ENCODE results near the gene CXCL3. TPM values are rescaled to one million over a fixed set of nuclear protein-coding genes. Genes with fewer than 3 reads are reported as not detected.

CXCL3 gene
- total and polyA plus RNA-seq, 2 experiments from 2014 or later: 3.6 to 19.5 TPM

DNA sequence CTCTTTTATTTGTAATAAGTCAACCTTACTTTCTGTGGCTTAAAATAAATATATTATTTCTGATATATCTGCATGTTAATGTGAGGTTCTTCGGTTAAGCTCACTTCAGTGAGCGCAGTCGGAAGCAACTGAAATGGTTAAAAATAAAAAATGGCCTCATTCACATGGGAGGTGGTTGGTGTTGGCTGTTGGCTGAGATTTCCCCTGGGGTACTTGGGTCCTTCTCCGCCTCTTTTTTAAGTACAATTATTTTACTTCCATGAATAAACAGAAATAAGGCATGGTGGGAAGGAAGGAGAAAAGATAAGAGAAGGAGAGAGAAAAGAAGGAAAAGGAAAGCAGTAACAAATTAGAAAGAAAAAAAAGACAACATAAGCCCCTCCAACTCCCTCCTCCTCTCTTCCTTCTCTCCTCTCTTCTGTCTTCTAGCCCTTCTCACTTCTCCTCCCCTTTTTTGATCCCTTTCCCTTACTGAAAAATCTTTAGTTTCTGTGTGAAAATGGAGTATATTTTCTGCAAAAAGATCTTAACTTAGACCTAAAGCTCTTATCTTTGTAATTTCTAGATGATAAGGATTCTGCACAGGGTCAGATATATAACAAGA, 19.7 kb upstream of the CXCL3 start:
- H3K27me3 Mint-ChIP-seq (ENCODE audit: insufficient read depth, low read depth, poor library complexity): no peaks in the 10 kb centered on the region
- DNase-seq (ENCODE audit: low spot score) (no peak), ATAC-seq (no peak)
- H3K4me1 Mint-ChIP-seq: peaks cover 24% of the 10 kb centered on the region
- peaks cover 3% of the 10 kb centered on the region; the same call in 1 of the 3 replicates for H3K9me3 Mint-ChIP-seq
- H3K4me3 Mint-ChIP-seq: no peak overlapping the region
- Histone ChIP-seq H4K20me1 (replicated peaks; ENCODE audit: insufficient read depth) (no peaks in the 10 kb centered on the region), H3K27ac (ENCODE audit: low read depth) (no peak overlapping the region), H2AFZ (no peak overlapping the region), H3K4me2 (no peak overlapping the region), H3K4me1 (ENCODE audit: insufficient read depth) (peaks cover 16% of the 10 kb centered on the region), H3K9me2 (ENCODE audit: insufficient read depth) (0 out of 2 replicates have a peak, but pooled peaks cover 3% of the 10 kb centered on the region), H3K36me3 (ENCODE audit: insufficient read depth) (no peaks in the 10 kb centered on the region), H3F3A (replicated peaks; ENCODE audit: low read depth) (no peaks in the 10 kb centered on the region), H3K27me3 (ENCODE audit: insufficient read depth) (no peaks in the 10 kb centered on the region), H3K4me3 (no peak overlapping the region), H3K79me2 (replicated peaks; ENCODE audit: insufficient read depth) (no peaks in the 10 kb centered on the region)
- H3K27ac Mint-ChIP-seq: peak overlapping the region; percentile 50; the same call in 1 of the 2 replicates
- TF ChIP-seq, protein P1, sequence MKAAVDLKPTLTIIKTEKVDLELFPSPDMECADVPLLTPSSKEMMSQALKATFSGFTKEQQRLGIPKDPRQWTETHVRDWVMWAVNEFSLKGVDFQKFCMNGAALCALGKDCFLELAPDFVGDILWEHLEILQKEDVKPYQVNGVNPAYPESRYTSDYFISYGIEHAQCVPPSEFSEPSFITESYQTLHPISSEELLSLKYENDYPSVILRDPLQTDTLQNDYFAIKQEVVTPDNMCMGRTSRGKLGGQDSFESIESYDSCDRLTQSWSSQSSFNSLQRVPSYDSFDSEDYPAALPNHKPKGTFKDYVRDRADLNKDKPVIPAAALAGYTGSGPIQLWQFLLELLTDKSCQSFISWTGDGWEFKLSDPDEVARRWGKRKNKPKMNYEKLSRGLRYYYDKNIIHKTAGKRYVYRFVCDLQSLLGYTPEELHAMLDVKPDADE (IDR thresholded peaks at IDR 0.05): no peak
- TF ChIP-seq POLR2AphosphoS5 (IDR thresholded peaks at IDR 0.05; ENCODE audit: low read depth) (no peak), EZH2phosphoT487 (IDR thresholded peaks at IDR 0.05; ENCODE audit: unreplicated experiment) (no peak), ZNF331 (CRISPR knock-in tag; IDR thresholded peaks at IDR 0.05; ENCODE audit: low read depth) (no peak), JUNB (IDR thresholded peaks at IDR 0.05; ENCODE audit: unreplicated experiment) (no peak), EZH2 (IDR thresholded peaks at IDR 0.05; ENCODE audit: low read depth, unreplicated experiment) (no peak), CREB1 (CRISPR knock-in tag; IDR thresholded peaks at IDR 0.05; ENCODE audit: low read depth) (no peak), NANOG (IDR thresholded peaks at IDR 0.05; ENCODE audit: borderline replicate concordance) (no peak), ZNF114 (CRISPR knock-in tag; IDR thresholded peaks at IDR 0.05) (no peak), STAT1 (IDR thresholded peaks at IDR 0.05; ENCODE audit: unreplicated experiment) (no peak)
- TF ChIP-seq, protein P2, sequence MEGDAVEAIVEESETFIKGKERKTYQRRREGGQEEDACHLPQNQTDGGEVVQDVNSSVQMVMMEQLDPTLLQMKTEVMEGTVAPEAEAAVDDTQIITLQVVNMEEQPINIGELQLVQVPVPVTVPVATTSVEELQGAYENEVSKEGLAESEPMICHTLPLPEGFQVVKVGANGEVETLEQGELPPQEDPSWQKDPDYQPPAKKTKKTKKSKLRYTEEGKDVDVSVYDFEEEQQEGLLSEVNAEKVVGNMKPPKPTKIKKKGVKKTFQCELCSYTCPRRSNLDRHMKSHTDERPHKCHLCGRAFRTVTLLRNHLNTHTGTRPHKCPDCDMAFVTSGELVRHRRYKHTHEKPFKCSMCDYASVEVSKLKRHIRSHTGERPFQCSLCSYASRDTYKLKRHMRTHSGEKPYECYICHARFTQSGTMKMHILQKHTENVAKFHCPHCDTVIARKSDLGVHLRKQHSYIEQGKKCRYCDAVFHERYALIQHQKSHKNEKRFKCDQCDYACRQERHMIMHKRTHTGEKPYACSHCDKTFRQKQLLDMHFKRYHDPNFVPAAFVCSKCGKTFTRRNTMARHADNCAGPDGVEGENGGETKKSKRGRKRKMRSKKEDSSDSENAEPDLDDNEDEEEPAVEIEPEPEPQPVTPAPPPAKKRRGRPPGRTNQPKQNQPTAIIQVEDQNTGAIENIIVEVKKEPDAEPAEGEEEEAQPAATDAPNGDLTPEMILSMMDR (conservative IDR thresholded peaks at IDR 0.05; ENCODE audit: low read depth in 2 of 2): no peak
- TF ChIP-seq, protein P3, sequence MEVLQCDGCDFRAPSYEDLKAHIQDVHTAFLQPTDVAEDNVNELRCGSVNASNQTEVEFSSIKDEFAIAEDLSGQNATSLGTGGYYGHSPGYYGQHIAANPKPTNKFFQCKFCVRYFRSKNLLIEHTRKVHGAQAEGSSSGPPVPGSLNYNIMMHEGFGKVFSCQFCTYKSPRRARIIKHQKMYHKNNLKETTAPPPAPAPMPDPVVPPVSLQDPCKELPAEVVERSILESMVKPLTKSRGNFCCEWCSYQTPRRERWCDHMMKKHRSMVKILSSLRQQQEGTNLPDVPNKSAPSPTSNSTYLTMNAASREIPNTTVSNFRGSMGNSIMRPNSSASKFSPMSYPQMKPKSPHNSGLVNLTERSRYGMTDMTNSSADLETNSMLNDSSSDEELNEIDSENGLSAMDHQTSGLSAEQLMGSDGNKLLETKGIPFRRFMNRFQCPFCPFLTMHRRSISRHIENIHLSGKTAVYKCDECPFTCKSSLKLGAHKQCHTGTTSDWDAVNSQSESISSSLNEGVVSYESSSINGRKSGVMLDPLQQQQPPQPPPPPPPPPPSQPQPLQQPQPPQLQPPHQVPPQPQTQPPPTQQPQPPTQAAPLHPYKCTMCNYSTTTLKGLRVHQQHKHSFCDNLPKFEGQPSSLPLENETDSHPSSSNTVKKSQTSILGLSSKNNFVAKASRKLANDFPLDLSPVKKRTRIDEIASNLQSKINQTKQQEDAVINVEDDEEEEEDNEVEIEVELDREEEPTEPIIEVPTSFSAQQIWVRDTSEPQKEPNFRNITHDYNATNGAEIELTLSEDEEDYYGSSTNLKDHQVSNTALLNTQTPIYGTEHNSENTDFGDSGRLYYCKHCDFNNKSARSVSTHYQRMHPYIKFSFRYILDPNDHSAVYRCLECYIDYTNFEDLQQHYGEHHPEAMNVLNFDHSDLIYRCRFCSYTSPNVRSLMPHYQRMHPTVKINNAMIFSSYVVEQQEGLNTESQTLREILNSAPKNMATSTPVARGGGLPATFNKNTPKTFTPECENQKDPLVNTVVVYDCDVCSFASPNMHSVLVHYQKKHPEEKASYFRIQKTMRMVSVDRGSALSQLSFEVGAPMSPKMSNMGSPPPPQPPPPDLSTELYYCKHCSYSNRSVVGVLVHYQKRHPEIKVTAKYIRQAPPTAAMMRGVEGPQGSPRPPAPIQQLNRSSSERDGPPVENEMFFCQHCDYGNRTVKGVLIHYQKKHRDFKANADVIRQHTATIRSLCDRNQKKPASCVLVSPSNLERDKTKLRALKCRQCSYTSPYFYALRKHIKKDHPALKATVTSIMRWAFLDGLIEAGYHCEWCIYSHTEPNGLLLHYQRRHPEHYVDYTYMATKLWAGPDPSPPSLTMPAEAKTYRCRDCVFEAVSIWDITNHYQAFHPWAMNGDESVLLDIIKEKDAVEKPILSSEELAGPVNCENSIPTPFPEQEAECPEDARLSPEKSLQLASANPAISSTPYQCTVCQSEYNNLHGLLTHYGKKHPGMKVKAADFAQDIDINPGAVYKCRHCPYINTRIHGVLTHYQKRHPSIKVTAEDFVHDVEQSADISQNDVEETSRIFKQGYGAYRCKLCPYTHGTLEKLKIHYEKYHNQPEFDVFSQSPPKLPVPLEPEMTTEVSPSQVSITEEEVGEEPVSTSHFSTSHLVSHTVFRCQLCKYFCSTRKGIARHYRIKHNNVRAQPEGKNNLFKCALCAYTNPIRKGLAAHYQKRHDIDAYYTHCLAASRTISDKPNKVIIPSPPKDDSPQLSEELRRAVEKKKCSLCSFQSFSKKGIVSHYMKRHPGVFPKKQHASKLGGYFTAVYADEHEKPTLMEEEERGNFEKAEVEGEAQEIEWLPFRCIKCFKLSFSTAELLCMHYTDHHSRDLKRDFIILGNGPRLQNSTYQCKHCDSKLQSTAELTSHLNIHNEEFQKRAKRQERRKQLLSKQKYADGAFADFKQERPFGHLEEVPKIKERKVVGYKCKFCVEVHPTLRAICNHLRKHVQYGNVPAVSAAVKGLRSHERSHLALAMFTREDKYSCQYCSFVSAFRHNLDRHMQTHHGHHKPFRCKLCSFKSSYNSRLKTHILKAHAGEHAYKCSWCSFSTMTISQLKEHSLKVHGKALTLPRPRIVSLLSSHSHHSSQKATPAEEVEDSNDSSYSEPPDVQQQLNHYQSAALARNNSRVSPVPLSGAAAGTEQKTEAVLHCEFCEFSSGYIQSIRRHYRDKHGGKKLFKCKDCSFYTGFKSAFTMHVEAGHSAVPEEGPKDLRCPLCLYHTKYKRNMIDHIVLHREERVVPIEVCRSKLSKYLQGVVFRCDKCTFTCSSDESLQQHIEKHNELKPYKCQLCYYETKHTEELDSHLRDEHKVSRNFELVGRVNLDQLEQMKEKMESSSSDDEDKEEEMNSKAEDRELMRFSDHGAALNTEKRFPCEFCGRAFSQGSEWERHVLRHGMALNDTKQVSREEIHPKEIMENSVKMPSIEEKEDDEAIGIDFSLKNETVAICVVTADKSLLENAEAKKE (CRISPR knock-in tag; IDR thresholded peaks at IDR 0.05): no peak
- TF ChIP-seq, protein P4, sequence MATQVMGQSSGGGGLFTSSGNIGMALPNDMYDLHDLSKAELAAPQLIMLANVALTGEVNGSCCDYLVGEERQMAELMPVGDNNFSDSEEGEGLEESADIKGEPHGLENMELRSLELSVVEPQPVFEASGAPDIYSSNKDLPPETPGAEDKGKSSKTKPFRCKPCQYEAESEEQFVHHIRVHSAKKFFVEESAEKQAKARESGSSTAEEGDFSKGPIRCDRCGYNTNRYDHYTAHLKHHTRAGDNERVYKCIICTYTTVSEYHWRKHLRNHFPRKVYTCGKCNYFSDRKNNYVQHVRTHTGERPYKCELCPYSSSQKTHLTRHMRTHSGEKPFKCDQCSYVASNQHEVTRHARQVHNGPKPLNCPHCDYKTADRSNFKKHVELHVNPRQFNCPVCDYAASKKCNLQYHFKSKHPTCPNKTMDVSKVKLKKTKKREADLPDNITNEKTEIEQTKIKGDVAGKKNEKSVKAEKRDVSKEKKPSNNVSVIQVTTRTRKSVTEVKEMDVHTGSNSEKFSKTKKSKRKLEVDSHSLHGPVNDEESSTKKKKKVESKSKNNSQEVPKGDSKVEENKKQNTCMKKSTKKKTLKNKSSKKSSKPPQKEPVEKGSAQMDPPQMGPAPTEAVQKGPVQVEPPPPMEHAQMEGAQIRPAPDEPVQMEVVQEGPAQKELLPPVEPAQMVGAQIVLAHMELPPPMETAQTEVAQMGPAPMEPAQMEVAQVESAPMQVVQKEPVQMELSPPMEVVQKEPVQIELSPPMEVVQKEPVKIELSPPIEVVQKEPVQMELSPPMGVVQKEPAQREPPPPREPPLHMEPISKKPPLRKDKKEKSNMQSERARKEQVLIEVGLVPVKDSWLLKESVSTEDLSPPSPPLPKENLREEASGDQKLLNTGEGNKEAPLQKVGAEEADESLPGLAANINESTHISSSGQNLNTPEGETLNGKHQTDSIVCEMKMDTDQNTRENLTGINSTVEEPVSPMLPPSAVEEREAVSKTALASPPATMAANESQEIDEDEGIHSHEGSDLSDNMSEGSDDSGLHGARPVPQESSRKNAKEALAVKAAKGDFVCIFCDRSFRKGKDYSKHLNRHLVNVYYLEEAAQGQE (IDR thresholded peaks at IDR 0.05; ENCODE audit: unreplicated experiment): no peak
- peaks cover 6% of the 10 kb centered on the region; the same call in 1 of the 3 replicates for H3K36me3 Mint-ChIP-seq (ENCODE audit: low read depth)

Measured in GM23338 (cell line).